SK-N-SH treated with all-trans-retinoic acid at 6 μM for 48 hours (cell line): ENCODE data around the gene CCM2.

ENCODE experiments used
- ATAC-seq: fragments of 200-7000 bp; cut with Tn5 transposase; 3 replicates; pipeline ENCODE4 v1.9.1; 2020; ENCODE audit warnings: mild to moderate bottlenecking, moderate library complexity
- ARNTL ChIP-seq: fragments of 450-650 bp; formaldehyde crosslinking; IDR thresholded peaks from 2 replicates; pipeline ENCODE4 v1.5.0; 2020; ENCODE audit warnings: low read depth, mild to moderate bottlenecking, moderate library complexity, borderline replicate concordance
- BACH2 ChIP-seq: fragments of 250-450 bp; sonication (Bioruptor Pico); IDR thresholded peaks from 2 replicates; pipeline ENCODE4 v1.9.0; 2021; ENCODE audit warnings: mild to moderate bottlenecking, borderline replicate concordance
- CSDC2 ChIP-seq: fragments of 250-450 bp; sonication (Bioruptor Pico); IDR thresholded peaks from 2 replicates; pipeline ENCODE4 v1.5.0; 2020; ENCODE audit warnings: mild to moderate bottlenecking, moderate library complexity
- ESRRG ChIP-seq: fragments of 250-450 bp; sonication (Bioruptor Pico); IDR thresholded peaks from 2 replicates; pipeline ENCODE4 v1.6.1; 2021; ENCODE audit warnings: mild to moderate bottlenecking
- GLIS3 ChIP-seq: fragments of 250-450 bp; sonication (Bioruptor Pico); IDR thresholded peaks from 2 replicates; pipeline ENCODE4 v1.5.0; 2020; ENCODE audit warnings: mild to moderate bottlenecking, moderate library complexity
- ISL1 ChIP-seq: fragments of 250-450 bp; sonication (Bioruptor Pico); IDR thresholded peaks from 2 replicates; pipeline ENCODE4 v2.1.2; 2022; ENCODE audit warnings: mild to moderate bottlenecking, moderate library complexity
- OSR1 ChIP-seq: fragments of 250-450 bp; sonication (Bioruptor Pico); IDR thresholded peaks from 2 replicates; pipeline ENCODE4 v1.8.0; 2022; ENCODE audit warnings: moderate library complexity, mild to moderate bottlenecking, inconsistent platforms
- PATZ1 ChIP-seq: fragments of 250-450 bp; sonication (Bioruptor Pico); IDR thresholded peaks from 2 replicates; pipeline ENCODE4 v1.8.0; 2020; ENCODE audit warnings: mild to moderate bottlenecking, moderate library complexity, borderline replicate concordance
- POU6F1 ChIP-seq: fragments of 250-450 bp; sonication (Bioruptor Pico); IDR thresholded peaks from 2 replicates; pipeline ENCODE4 v1.8.0; 2021; ENCODE audit warnings: low read depth, mild to moderate bottlenecking, moderate library complexity, borderline replicate concordance
- PPARA ChIP-seq: fragments of 250-450 bp; sonication (Bioruptor Pico); IDR thresholded peaks from 2 replicates; pipeline ENCODE4 v1.5.0; 2020; ENCODE audit warnings: mild to moderate bottlenecking, borderline replicate concordance
- RARB ChIP-seq: fragments of 250-450 bp; sonication (Bioruptor Pico); IDR thresholded peaks from 2 replicates; pipeline ENCODE4 v1.8.0; 2021; ENCODE audit warnings: mild to moderate bottlenecking, moderate library complexity
- SNAI2 ChIP-seq: fragments of 250-450 bp; sonication (Bioruptor Pico); IDR thresholded peaks from 2 replicates; pipeline ENCODE4 v1.5.0; 2020; ENCODE audit warnings: mild to moderate bottlenecking, moderate library complexity
- TOX ChIP-seq: fragments of 250-450 bp; sonication (Bioruptor Pico); IDR thresholded peaks from 2 replicates; pipeline ENCODE4 v1.8.0; 2021; ENCODE audit warnings: mild to moderate bottlenecking, moderate library complexity, borderline replicate concordance
- TSHZ2 ChIP-seq: fragments of 250-450 bp; sonication (Bioruptor Pico); IDR thresholded peaks from 2 replicates; pipeline ENCODE4 v1.5.0; 2020; ENCODE audit warnings: mild to moderate bottlenecking, moderate library complexity
- ZC3H10 ChIP-seq: fragments of 250-450 bp; sonication (Bioruptor Pico); IDR thresholded peaks from 2 replicates; pipeline ENCODE4 v1.5.1; 2021; ENCODE audit warnings: mild to moderate bottlenecking, moderate library complexity
- ZFP3 ChIP-seq: fragments of 250-450 bp; sonication (Bioruptor Pico); IDR thresholded peaks from 2 replicates; pipeline ENCODE4 v1.5.0; 2020; ENCODE audit warnings: mild to moderate bottlenecking, moderate library complexity
- ZFP30 ChIP-seq: fragments of 450-650 bp; formaldehyde crosslinking; IDR thresholded peaks from 2 replicates; pipeline ENCODE4 v1.5.0; 2022; ENCODE audit warnings: mild to moderate bottlenecking, moderate library complexity
- ZNF565 ChIP-seq: fragments of 450-650 bp; formaldehyde crosslinking; conservative IDR thresholded peaks from 2 replicates; pipeline ENCODE4 v1.5.0; 2020; ENCODE audit warnings: low read depth, mild to moderate bottlenecking, moderate library complexity
- ZNF70 ChIP-seq: fragments of 450-650 bp; formaldehyde crosslinking; IDR thresholded peaks from 2 replicates; pipeline ENCODE4 v1.5.0; 2020; ENCODE audit warnings: mild to moderate bottlenecking, moderate library complexity
- ZNF8 ChIP-seq: fragments of 450-650 bp; formaldehyde crosslinking; IDR thresholded peaks from 2 replicates; pipeline ENCODE4 v1.5.0; 2020; ENCODE audit warnings: mild to moderate bottlenecking, moderate library complexity

CCM2 gene

GRCh38 chr7:45037876-45038275 is 37.9 kb downstream of the CCM2 start:
- TF ChIP-seq TSHZ2 (CRISPR knock-in tag) (no peak), PPARA (CRISPR knock-in tag) (no peak), TOX (CRISPR knock-in tag) (no peak), ZNF565 (CRISPR knock-in tag) (no peak), ZNF8 (CRISPR knock-in tag) (no peak), POU6F1 (no peak), ESRRG (CRISPR knock-in tag) (no peak), SNAI2 (CRISPR knock-in tag) (no peak), PATZ1 (CRISPR knock-in tag) (no peak), ZFP30 (CRISPR knock-in tag) (no peak), ZNF70 (no peak), OSR1 (no peak)
- ATAC-seq: no peak

- no peak for ATAC-seq
- TF ChIP-seq ISL1 (CRISPR knock-in tag) (no peak), POU6F1 (no peak), PPARA (CRISPR knock-in tag) (no peak), PATZ1 (CRISPR knock-in tag) (no peak), ZFP30 (CRISPR knock-in tag) (no peak), ARNTL (CRISPR knock-in tag) (no peak)
These were observed 39.1 kb downstream of the CCM2 start for GRCh38 chr7:45039106-45039505.

- TF ChIP-seq PATZ1 (CRISPR knock-in tag) (no peak), ZC3H10 (CRISPR knock-in tag) (no peak), ZNF565 (CRISPR knock-in tag) (no peak), ARNTL (CRISPR knock-in tag) (no peak), ZNF70 (no peak), BACH2 (CRISPR knock-in tag) (no peak), CSDC2 (CRISPR knock-in tag) (no peak), RARB (CRISPR knock-in tag) (no peak), ZFP3 (CRISPR knock-in tag) (no peak), ESRRG (CRISPR knock-in tag) (no peak), GLIS3 (CRISPR knock-in tag) (no peak)
- TF ChIP-seq, all 23 proteins: peak for 0
- ATAC-seq: no peak
These were observed 44.3 kb downstream of the CCM2 start for GRCh38 chr7:45044338-45044737.
